Stimulated activated CD8-positive, alpha-beta memory T cell treated with anti-CD3 and anti-CD28 coated beads, Interleukin-12 subunit alpha, Interleukin-12 subunit beta, amount 100 ng/mL, for 1 hour (primary cell): ENCODE results near the gene CACNA1E.

ENCODE experiments used
- DNase-seq: peaks from one replicate; pipeline ENCODE4 v3.0.0-alpha.2; 2020; ENCODE audit warnings: low read depth

Gene CACNA1E

GRCh38 chr1:181587870-181588438 is 104.6 kb downstream of the CACNA1E start:
- no peak for DNase-seq

DNA sequence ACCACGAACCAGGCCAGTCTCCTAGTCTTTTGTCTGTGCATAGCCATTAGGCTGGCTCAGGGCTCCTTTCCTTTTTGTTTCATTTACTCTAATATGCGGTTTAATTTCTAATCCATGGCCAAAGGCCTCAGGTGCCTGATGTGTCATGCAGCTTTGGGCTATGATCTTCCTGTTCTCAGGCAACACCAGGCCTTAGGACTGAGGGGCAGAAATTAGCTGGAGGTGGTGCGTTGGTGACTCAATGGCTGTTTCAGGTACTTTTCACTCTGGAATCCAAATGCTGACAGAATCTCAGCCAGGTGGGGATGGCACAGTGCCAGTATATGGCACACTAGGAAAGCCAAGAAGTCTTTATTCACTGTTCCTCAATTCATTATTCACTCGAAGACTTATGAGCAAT is 105.3 kb downstream of the CACNA1E start:
- DNase-seq = no peak

- no peak for DNase-seq
Observed at GRCh38 chr1:181592255-181592859, 109.0 kb downstream of the CACNA1E start.

GRCh38 chr1:181593042-181593441 is 109.7 kb downstream of the CACNA1E start:
- DNase-seq = no peak

- no peak for DNase-seq
Observed at GRCh38 chr1:181594553-181594952, 111.2 kb downstream of the CACNA1E start.

DNA sequence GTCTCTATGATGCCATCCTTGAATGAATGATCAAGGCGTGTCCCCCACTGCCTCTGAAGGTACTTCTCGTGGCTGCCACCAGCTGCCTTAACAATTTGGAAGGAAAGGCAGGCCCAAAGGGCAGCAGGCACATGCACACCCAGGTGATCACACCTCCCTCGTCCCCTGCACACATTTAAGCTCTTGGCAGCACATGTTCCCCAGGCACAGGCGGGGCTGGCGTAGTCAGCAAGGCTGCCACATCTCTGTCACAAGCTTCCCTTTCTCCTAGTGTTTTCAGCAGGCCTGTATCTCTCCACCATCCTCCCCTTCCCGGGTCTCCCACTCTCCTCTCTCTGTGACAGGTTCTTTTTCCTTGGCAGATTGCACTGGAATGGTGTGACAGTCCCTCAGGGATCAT is 111.9 kb downstream of the CACNA1E start:
- no peak for DNase-seq

DNA sequence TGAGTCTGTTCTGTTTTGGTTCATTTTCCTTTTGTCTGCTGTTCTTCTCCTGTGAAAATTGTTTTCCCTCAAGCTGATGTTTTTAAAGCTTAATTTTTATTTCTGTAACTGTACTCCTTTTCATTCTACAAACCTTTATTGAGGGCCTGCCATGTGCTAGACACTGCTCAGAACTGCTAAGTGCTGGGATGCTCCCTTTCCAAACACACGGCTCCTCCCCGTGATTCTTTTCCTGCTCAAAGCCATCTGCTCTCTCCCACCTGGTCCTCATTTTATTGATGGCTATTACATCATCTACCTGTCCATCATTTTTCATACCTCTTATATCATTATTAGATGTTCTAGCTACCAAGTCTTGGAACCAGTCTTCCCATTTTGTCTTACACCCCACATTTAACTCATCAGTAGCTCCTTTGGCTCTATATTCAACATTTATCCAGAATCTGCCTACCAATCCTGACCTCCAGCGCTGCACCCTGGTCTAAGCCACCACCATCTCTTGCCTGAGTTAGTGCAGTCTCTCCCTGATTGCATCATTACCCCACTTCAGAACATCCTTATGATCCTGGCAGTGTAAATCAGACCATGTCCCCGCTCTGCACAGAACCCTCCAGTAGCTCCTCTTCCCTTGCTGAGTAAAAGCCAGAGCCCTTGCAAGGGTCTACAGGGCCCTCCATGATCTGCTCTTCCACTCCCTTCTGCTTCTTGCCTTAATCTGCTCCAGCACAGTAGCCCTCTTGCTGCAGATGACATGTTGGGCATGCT is 118.1 kb downstream of the CACNA1E start:
- no peak for DNase-seq

DNA sequence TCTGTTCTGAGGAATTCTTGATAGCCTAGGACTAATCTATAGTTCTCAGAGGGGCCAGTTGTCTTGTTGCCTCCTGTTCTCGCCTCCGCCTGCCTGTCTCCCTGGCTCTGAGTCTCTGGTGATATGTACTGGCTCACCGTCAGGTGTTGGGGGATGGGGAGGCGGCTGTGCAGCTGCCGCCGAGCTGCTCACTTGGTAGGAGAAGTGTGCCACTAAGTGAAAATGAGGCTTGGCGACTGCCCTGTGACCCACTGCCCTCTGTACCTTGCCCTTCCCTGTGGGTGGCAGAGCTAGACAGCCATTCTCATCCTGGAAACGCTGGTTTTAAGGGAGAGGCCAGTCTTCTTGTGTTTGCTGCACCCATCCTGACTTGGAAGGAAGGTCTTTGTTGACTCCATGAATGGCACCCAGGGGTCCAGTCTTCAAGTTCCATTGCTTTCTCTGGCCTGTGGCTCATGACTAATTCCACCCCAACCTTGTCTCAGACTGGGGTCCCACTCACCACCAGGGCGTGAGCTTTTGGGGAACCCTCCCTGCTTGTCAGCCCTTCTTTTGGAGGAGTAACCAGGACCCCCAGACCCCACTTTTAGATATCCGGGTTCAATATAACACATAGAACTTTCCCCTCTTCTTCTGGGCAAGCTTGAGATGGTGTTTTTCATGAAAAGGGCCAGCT is 120.6 kb downstream of the CACNA1E start:
- no peak for DNase-seq

DNA sequence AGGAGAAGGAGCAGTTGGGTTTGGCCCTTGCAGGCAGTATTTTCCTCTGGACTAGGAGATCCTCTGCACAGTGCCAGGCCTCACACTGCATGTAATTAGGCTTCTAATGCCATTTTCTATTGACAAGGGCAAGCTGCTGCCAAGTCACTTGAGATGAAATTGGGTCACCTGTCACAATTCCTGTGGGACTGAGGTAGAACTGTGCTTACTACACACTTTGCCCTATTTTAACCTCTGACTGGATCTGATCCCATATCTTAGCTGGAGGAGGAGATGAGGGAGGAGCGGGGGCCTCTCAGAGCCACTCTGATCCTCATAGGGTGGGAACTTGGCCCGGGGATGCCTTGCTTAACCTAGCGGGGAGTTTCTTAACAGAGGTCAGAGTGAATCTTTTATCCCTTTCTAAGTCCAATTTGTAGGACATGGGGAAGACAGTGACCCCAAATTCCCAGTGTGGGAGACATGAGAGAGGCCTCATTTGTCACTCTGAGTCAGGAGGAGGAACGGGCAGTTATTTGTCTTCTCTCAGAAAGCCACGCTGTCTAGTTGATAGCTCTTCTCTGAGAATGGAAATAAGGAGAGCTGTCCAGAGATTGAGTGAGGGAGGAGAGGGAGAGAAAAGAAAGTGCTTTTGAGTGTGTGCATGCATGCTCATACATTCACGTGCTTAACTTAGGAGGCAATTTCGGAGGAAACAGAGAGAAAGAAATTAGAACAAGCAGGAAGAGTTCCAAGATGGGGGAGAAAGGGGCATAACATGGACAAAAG is 121.3 kb downstream of the CACNA1E start:
- DNase-seq = no peak

GRCh38 chr1:181607524-181607923 is 124.2 kb downstream of the CACNA1E start:
- DNase-seq = no peak

- DNase-seq = no peak
Observed at GRCh38 chr1:181608386-181608785, 125.1 kb downstream of the CACNA1E start.

- DNase-seq = no peak
Observed at GRCh38 chr1:181608948-181609347, 125.6 kb downstream of the CACNA1E start.

GRCh38 chr1:181612100-181612499 is 128.8 kb downstream of the CACNA1E start:
- no peak for DNase-seq

- DNase-seq = no peak
Observed at GRCh38 chr1:181618559-181618958, 135.2 kb downstream of the CACNA1E start.

- no peak for DNase-seq
Observed at GRCh38 chr1:181620183-181620582, 136.9 kb downstream of the CACNA1E start.

GRCh38 chr1:181623850-181624249 is 140.5 kb downstream of the CACNA1E start:
- no peak for DNase-seq

- no peak for DNase-seq
Observed at GRCh38 chr1:181626279-181626938, 143.1 kb downstream of the CACNA1E start.

GRCh38 chr1:181630398-181630797 is 147.1 kb downstream of the CACNA1E start:
- DNase-seq = no peak

- DNase-seq = no peak
Observed at GRCh38 chr1:181630838-181631237, 147.5 kb downstream of the CACNA1E start.

DNA sequence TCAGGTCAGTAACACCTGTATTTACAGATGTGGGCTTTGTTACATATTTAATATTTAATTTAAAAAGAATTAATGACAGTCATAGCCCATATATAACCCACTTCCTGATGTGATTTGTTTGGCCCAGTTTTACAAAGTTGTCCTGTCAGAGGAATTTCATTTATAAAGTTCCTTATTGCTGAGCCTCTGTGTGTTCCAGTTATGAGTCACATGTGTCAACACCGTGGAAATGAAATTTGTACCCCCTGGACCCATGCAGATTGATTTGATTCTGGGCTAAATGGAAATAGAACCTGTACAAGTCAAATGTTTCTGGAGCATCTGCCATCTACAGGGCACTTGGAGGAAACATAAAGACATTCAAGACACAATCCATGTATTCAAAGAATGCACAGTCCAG is 149.2 kb downstream of the CACNA1E start:
- DNase-seq = no peak

GRCh38 chr1:181632960-181633359 is 149.6 kb downstream of the CACNA1E start:
- no peak for DNase-seq

DNA sequence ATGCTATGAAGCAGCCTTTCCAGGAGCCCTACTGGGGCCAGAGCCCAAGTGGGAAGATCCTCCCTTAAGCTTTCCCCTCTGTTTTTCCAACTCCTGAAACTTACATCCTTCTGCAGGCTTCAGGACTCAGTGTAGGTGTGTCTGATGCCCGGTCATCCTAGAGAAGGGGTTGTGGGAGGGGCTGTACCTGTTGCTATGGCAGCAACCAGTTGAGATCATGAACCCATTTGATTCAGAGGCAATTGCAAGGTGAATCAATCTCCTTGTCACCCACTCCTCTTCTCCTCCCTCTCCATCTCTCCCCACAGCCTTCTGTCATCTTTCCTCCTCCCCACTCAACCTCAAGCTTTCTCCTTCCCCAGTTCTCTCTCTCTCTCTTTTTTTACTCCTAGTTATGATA is 151.8 kb downstream of the CACNA1E start:
- DNase-seq = no peak
